ENCODE data around the gene DEFB125. TPM values are rescaled to one million over a fixed set of nuclear protein-coding genes. Genes with fewer than 3 reads are reported as not detected.
A peak's percentile ranks its signal among the peaks of the same experiment; 100 is the strongest.

Gene DEFB125
- total and polyA plus RNA-seq, 9 of the 15 experiments (the other 6 are each of a cell fraction or from before 2014, with no cell fraction given), result not detected

DNA sequence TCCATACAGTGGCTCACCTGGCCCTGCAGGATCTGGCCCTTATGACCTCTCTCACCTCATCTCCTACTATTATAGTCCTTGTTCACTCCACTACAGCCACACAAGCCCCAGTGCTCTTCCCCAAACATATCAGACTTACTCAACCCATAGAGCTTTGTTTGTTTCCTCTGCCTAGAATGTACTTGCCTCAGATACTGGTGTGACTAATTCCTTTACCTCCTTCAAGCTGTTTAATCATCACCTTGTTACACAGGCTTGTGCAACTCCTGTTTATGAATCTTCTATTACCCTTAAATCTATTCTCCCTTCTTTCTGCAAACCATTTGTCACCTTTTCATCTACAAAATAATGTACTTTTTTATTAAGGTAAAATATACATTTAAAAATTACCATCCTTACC is 3.2 kb downstream of the DEFB125 start:
- no peak for FAIRE-seq
- Histone ChIP-seq H4K20me1 (replicated peaks; ENCODE audit: control insufficient read depth, insufficient read depth, low read length) (no peaks in the 10 kb centered on the region), H2AFZ (ENCODE audit: low read depth, low read length) (no peak overlapping the region), H3K79me2 (ENCODE audit: control insufficient read depth, insufficient read depth, low read length) (no peaks in the 10 kb centered on the region), H3K36me3 (ENCODE audit: control insufficient read depth, insufficient read depth, low read length) (no peaks in the 10 kb centered on the region), H3K9me3 (replicated peaks; ENCODE audit: control insufficient read depth, insufficient read depth, low read depth, low read length) (no peaks in the 10 kb centered on the region), H3K4me1 (replicated peaks in 1 of 2; ENCODE audit: control insufficient read depth in 2 of 2, insufficient read depth in 2 of 2, low read length in 2 of 2) (no peaks in the 10 kb centered on the region; a peak in 1 of 5 replicates), H3K4me2 (ENCODE audit: insufficient read depth, low read length) (no peak overlapping the region), H3K9me1 (ENCODE audit: control insufficient read depth, insufficient read depth, low read length) (no peaks in the 10 kb centered on the region), H3K27ac (ENCODE audit: extremely low read depth, low read depth, low read length) (no peak overlapping the region), H3K27me3 (ENCODE audit: control insufficient read depth in 2 of 2, insufficient read depth in 2 of 2, low read length in 2 of 2) (no peaks in the 10 kb centered on the region; a peak in 1 of 5 replicates), H3K4me3 (no peak overlapping the region), H3K9ac (ENCODE audit: insufficient read depth in 1 of 2, low read depth in 2 of 2, low read length in 2 of 2) (no peak overlapping the region)
- ChIA-PET POLR2A (no interaction called here), CTCF (ENCODE audit: low intra/inter-chr PET ratio) (no interaction called here)
- no peak for DNase-seq (ENCODE audit: extremely low read depth in 1 of 4, low spot score in 3 of 4)
- intact Hi-C loops (cut with micrococcal nuclease) (no loop called here), in situ Hi-C loops (cut with MboI) (no loop called here)
- BruUV-seq (replicated peaks), result no TSS peak
- no peak for ATAC-seq
- TF ChIP-seq, protein P1, sequence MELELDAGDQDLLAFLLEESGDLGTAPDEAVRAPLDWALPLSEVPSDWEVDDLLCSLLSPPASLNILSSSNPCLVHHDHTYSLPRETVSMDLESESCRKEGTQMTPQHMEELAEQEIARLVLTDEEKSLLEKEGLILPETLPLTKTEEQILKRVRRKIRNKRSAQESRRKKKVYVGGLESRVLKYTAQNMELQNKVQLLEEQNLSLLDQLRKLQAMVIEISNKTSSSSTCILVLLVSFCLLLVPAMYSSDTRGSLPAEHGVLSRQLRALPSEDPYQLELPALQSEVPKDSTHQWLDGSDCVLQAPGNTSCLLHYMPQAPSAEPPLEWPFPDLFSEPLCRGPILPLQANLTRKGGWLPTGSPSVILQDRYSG (tag; conservative IDR thresholded peaks at IDR 0.05; ENCODE audit: low read depth), result no peak
- no peak for TF ChIP-seq HNRNPUL1 (IDR thresholded peaks at IDR 0.05; ENCODE audit: low read length)
- TF ChIP-seq ZNF140 (CRISPR knock-in tag; IDR thresholded peaks at IDR 0.05), result no peak
- no peak for TF ChIP-seq ZNF717 (CRISPR knock-in tag; IDR thresholded peaks at IDR 0.05)
- no peak for TF ChIP-seq RBFOX2 (IDR thresholded peaks at IDR 0.05; ENCODE audit: low read depth, low read length)
- no peak for TF ChIP-seq ZC3H11A (IDR thresholded peaks at IDR 0.05; ENCODE audit: low read depth, low read length)
- TF ChIP-seq CEBPG (CRISPR knock-in tag; IDR thresholded peaks at IDR 0.05), result no peak
- TF ChIP-seq CEBPG (tag; conservative IDR thresholded peaks at IDR 0.05 in 1 of 2, IDR thresholded peaks at IDR 0.05 in 1 of 2), result peak in 1 of 2 experiments; percentile 81; a peak in 2 of 4 replicates
- TF ChIP-seq CREM (IDR thresholded peaks at IDR 0.05; ENCODE audit: low read depth), result no peak
- TF ChIP-seq CEBPB (tag; IDR thresholded peaks at IDR 0.05), result 0 out of 2 replicates have a peak, but pooled peaks have one; percentile 19
- TF ChIP-seq, protein P2, sequence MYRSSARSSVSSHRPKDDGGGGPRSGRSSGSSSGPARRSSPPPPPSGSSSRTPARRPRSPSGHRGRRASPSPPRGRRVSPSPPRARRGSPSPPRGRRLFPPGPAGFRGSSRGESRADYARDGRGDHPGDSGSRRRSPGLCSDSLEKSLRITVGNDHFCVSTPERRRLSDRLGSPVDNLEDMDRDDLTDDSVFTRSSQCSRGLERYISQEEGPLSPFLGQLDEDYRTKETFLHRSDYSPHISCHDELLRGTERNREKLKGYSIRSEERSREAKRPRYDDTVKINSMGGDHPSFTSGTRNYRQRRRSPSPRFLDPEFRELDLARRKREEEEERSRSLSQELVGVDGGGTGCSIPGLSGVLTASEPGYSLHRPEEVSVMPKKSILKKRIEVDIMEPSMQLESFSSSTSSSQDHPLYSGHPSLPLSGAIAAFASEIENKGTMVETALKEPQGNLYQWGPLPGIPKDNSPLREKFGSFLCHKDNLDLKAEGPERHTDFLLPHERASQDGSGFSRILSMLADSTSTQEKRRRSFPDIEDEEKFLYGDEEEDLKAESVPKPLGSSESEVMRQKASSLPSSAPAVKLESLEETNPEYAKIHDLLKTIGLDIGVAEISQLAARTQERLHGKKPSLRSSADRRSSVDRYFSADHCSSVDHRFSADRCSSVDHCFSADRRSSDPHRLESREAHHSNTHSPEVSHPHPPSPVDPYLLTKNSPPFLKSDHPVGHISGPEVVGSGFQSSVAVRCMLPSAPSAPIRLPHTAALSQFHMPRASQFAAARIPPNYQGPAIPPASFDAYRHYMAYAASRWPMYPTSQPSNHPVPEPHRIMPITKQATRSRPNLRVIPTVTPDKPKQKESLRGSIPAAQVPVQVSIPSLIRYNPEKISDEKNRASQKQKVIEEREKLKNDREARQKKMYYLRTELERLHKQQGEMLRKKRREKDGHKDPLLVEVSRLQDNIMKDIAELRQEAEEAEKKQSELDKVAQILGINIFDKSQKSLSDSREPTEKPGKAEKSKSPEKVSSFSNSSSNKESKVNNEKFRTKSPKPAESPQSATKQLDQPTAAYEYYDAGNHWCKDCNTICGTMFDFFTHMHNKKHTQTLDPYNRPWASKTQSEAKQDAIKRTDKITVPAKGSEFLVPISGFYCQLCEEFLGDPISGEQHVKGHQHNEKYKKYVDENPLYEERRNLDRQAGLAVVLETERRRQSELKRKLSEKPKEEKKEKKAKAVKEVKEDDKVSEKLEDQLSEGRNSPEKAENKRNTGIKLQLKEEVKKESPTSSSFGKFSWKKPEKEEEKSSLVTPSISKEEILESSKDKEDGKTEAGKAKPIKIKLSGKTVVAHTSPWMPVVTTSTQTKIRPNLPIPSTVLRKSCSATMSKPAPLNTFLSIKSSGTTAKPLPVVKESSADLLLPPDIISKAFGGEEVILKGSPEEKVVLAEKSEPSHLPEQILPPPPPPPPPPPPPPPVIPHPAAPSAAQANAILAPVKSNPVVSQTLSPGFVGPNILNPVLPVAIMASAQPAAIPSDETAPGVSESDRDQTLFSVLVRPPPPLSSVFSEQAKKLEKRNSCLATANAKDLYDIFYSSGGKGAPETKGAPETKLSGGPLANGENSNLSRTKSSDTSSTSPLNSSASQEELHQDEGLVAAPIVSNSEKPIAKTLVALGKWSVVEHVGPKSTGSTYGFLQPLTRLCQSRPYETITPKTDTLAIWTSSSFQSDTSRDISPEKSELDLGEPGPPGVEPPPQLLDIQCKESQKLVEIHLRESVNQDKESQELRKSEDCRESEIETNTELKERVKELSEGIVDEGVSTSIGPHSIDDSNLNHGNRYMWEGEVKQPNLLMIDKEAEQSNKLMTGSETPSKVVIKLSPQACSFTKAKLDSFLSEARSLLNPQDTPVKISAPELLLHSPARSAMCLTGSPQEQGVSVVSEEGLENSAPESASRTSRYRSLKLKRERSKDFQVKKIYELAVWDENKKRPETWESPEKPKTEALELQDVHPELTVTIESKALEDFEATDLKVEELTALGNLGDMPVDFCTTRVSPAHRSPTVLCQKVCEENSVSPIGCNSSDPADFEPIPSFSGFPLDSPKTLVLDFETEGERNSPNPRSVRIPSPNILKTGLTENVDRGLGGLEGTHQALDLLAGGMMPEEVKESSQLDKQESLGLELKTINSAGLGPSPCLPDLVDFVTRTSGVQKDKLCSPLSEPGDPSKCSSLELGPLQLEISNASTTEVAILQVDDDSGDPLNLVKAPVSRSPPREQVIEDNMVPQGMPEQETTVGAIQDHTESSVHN (IDR thresholded peaks at IDR 0.05; ENCODE audit: borderline replicate concordance in 1 of 2, low read depth in 1 of 2), result no peak
